Measurements from ENCODE around the gene KRTAP9-1.

- TF ChIP-seq, protein P1, sequence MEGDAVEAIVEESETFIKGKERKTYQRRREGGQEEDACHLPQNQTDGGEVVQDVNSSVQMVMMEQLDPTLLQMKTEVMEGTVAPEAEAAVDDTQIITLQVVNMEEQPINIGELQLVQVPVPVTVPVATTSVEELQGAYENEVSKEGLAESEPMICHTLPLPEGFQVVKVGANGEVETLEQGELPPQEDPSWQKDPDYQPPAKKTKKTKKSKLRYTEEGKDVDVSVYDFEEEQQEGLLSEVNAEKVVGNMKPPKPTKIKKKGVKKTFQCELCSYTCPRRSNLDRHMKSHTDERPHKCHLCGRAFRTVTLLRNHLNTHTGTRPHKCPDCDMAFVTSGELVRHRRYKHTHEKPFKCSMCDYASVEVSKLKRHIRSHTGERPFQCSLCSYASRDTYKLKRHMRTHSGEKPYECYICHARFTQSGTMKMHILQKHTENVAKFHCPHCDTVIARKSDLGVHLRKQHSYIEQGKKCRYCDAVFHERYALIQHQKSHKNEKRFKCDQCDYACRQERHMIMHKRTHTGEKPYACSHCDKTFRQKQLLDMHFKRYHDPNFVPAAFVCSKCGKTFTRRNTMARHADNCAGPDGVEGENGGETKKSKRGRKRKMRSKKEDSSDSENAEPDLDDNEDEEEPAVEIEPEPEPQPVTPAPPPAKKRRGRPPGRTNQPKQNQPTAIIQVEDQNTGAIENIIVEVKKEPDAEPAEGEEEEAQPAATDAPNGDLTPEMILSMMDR (IDR thresholded peaks at IDR 0.05) = no peak
- TF ChIP-seq POLR2A (IDR thresholded peaks at IDR 0.05) (no peak), EP300 (IDR thresholded peaks at IDR 0.05) (no peak)
These were observed 42.0 kb downstream of the KRTAP9-1 start for GRCh38 chr17:41231731-41232130.

All from tibial nerve (tissue), 4 donors.